GM12878 (cell line): Measurements from ENCODE around the gene SARS2.
"Not testable (repeated sequence)": the region's sequence is repeated elsewhere in the genome, so short reads cannot be mapped to it uniquely, and the experiment has no call there.

Experiments
- BMI1 ChIP-seq: fragments of 450-650 bp; IDR thresholded peaks from 2 replicates; pipeline ENCODE4 v1.6.1; 2016; ENCODE audit warnings: mild to moderate bottlenecking, moderate library complexity, borderline replicate concordance
- CHD2 ChIP-seq: IDR thresholded peaks from 2 replicates; pipeline ENCODE4 v1.6.1; 2011; ENCODE audit warnings: low read depth, low read length, improper control_type of control experiment, borderline replicate concordance
- CTCF ChIP-seq, 3 experiments: IDR thresholded peaks in 2 of 3; conservative IDR thresholded peaks in 1 of 3; 2 replicates each; pipeline ENCODE4 v1.5.1; 2011; ENCODE audit warnings: low read depth in 3 of 3, low read length in 3 of 3, mild to moderate bottlenecking in 3 of 3, control low read depth in 2 of 3, moderate library complexity in 2 of 3, inconsistent platforms in 1 of 3, mixed read lengths in 1 of 3; ENCODE audit not compliant: control insufficient read depth in 2 of 3, insufficient read depth in 1 of 3; ENCODE audit errors: extremely low read depth in 1 of 3
- POLR2AphosphoS5 ChIP-seq: IDR thresholded peaks from 2 replicates; pipeline ENCODE4 v1.6.1; 2011; ENCODE audit warnings: mild to moderate bottlenecking, low read length, inconsistent platforms
- SP1 ChIP-seq: IDR thresholded peaks from one replicate; pipeline ENCODE4 v1.6.1; 2011; ENCODE audit warnings: low read depth, low read length
- TCF3 ChIP-seq: IDR thresholded peaks from 2 replicates; pipeline ENCODE4 v1.6.1; 2012; ENCODE audit warnings: low read depth, mild to moderate bottlenecking, low read length, borderline replicate concordance; ENCODE audit not compliant: insufficient read depth

- not testable (repeated sequence) for TF ChIP-seq CHD2; POLR2AphosphoS5; CTCF (IDR thresholded peaks at IDR 0.05 in 2 of 3, conservative IDR thresholded peaks at IDR 0.05 in 1 of 3; ENCODE audit: control insufficient read depth in 2 of 3, extremely low read depth in 1 of 3, insufficient read depth in 1 of 3, low read depth in 3 of 3, low read length in 3 of 3); BMI1; SP1; TCF3
Observed at GRCh38 chr19:38873400-38873799, 57.2 kb downstream of the SARS2 start.
